GM23338 (cell line): Measurements from ENCODE around the gene NLGN1. TPM values are rescaled to one million over a fixed set of nuclear protein-coding genes. Genes with fewer than 3 reads are reported as not detected.

Experiments
- ATAC-seq: fragments of 200-7000 bp; cut with Tn5 transposase; 3 replicates; pipeline ENCODE4 v1.9.1; 2020
- DNase-seq: peaks from one replicate; pipeline ENCODE4 v3.0.0-alpha.2; 2015; ENCODE audit warnings: low spot score
- H2AFZ ChIP-seq: fragments of 200-600 bp; sonication (generic); 2 replicates; pipeline ENCODE4 v1.8.0; 2016; ENCODE audit warnings: antibody characterized with exemption, mild to moderate bottlenecking, moderate library complexity
- H3F3A ChIP-seq: fragments of 200-600 bp; sonication (generic); replicated peaks from 2 replicates; pipeline ENCODE4 v1.8.0; 2017; ENCODE audit warnings: antibody characterized with exemption, mixed run types, low read depth
- H3K27ac ChIP-seq: fragments of 200-600 bp; sonication (generic); 2 replicates; pipeline ENCODE4 v1.6.1; 2016; ENCODE audit warnings: low read depth
- H3K27me3 ChIP-seq: fragments of 200-600 bp; sonication (generic); 2 replicates; pipeline ENCODE4 v1.8.0; 2016; ENCODE audit warnings: mild to moderate bottlenecking, mixed run types, moderate library complexity; ENCODE audit not compliant: insufficient read depth
- H3K36me3 ChIP-seq: fragments of 200-600 bp; sonication (generic); 2 replicates; pipeline ENCODE4 v1.8.0; 2016; ENCODE audit warnings: mild to moderate bottlenecking; ENCODE audit not compliant: insufficient read depth
- H3K4me1 ChIP-seq: fragments of 200-600 bp; sonication (generic); 2 replicates; pipeline ENCODE4 v1.8.0; 2016; ENCODE audit warnings: mild to moderate bottlenecking, moderate library complexity; ENCODE audit not compliant: insufficient read depth
- H3K4me2 ChIP-seq: fragments of 200-600 bp; sonication (generic); 2 replicates; pipeline ENCODE4 v1.7.1; 2017; ENCODE audit warnings: mixed run types
- H3K4me3 ChIP-seq: fragments of 200-600 bp; sonication (generic); 2 replicates; pipeline ENCODE4 v1.6.1; 2016; ENCODE audit warnings: mixed run types
- H3K79me2 ChIP-seq: fragments of 200-600 bp; sonication (generic); replicated peaks from 2 replicates; pipeline ENCODE4 v1.8.0; 2017; ENCODE audit warnings: mild to moderate bottlenecking; ENCODE audit not compliant: insufficient read depth
- H3K9me2 ChIP-seq: fragments of 200-600 bp; sonication (generic); 2 replicates; pipeline ENCODE4 v1.8.0; 2017; ENCODE audit not compliant: insufficient read depth
- H4K20me1 ChIP-seq: fragments of 200-600 bp; sonication (generic); replicated peaks from 2 replicates; pipeline ENCODE4 v1.8.0; 2017; ENCODE audit warnings: mild to moderate bottlenecking; ENCODE audit not compliant: insufficient read depth
- H3K27ac Mint-ChIP-seq: 2 replicates; pipeline ENCODE4 v1.8.0; 2020; ENCODE audit warnings: inconsistent platforms, mild to moderate bottlenecking, moderate library complexity, mixed read lengths
- H3K27me3 Mint-ChIP-seq: 3 replicates; pipeline ENCODE4 v1.8.0; 2022; ENCODE audit warnings: low read depth, mild to moderate bottlenecking, moderate library complexity, mixed read lengths, inconsistent platforms; ENCODE audit not compliant: insufficient read depth, poor library complexity
- H3K36me3 Mint-ChIP-seq: 3 replicates; pipeline ENCODE4 v1.8.0; 2021; ENCODE audit warnings: low read depth, mild to moderate bottlenecking, inconsistent platforms, moderate library complexity, mixed read lengths
- H3K4me1 Mint-ChIP-seq: 3 replicates; pipeline ENCODE4 v1.8.0; 2020; ENCODE audit warnings: mild to moderate bottlenecking, inconsistent platforms, mixed read lengths
- H3K4me3 Mint-ChIP-seq: 3 replicates; pipeline ENCODE4 v1.8.0; 2021; ENCODE audit warnings: moderate library complexity, mild to moderate bottlenecking, inconsistent platforms, mixed read lengths
- H3K9me3 Mint-ChIP-seq: 3 replicates; pipeline ENCODE4 v1.8.0; 2020; ENCODE audit warnings: moderate library complexity, mild to moderate bottlenecking, inconsistent platforms, mixed read lengths
- CREB1 ChIP-seq: fragments of 250-450 bp; sonication (Bioruptor Pico); IDR thresholded peaks from 2 replicates; pipeline ENCODE4 v1.5.0; 2020; ENCODE audit warnings: low read depth, mild to moderate bottlenecking, moderate library complexity
- EZH2 ChIP-seq: fragments of 200-600 bp; sonication (generic); IDR thresholded peaks from one replicate; pipeline ENCODE4 v1.8.0; 2017; ENCODE audit warnings: antibody characterized with exemption, mild to moderate bottlenecking, low read depth; ENCODE audit not compliant: unreplicated experiment
- EZH2phosphoT487 ChIP-seq: fragments of 200-600 bp; sonication (generic); IDR thresholded peaks from one replicate; pipeline ENCODE4 v1.8.1; 2018; ENCODE audit warnings: antibody characterized with exemption; ENCODE audit not compliant: unreplicated experiment
- JUNB ChIP-seq: IDR thresholded peaks from one replicate; pipeline ENCODE4 v1.6.1; 2016; ENCODE audit warnings: antibody characterized with exemption; ENCODE audit not compliant: unreplicated experiment
- NANOG ChIP-seq: IDR thresholded peaks from 2 replicates; pipeline ENCODE4 v1.6.1; 2016; ENCODE audit warnings: antibody characterized with exemption, borderline replicate concordance
- POLR2AphosphoS5 ChIP-seq: IDR thresholded peaks from 2 replicates; pipeline ENCODE4 v1.6.1; 2016; ENCODE audit warnings: antibody characterized with exemption, low read depth
- STAT1 ChIP-seq: IDR thresholded peaks from one replicate; pipeline ENCODE4 v1.6.1; 2016; ENCODE audit warnings: antibody characterized with exemption; ENCODE audit not compliant: unreplicated experiment
- ZNF114 ChIP-seq: fragments of 250-450 bp; sonication (Bioruptor Pico); IDR thresholded peaks from 2 replicates; pipeline ENCODE4 v1.5.0; 2020; ENCODE audit warnings: mild to moderate bottlenecking, moderate library complexity
- ZNF331 ChIP-seq: fragments of 250-450 bp; sonication (Bioruptor Pico); IDR thresholded peaks from 2 replicates; pipeline ENCODE4 v1.5.0; 2020; ENCODE audit warnings: low read depth, mild to moderate bottlenecking, moderate library complexity
- polyA plus RNA-seq: library from polyadenylated mRNA; unstranded; fragments of >200 nt; fragmentation: Nextera tagmentation; extraction: Ambion mirVana; gene quantifications from 2 replicates; pipeline ENCODE4 v1.2.1, GENCODE V29; 2016
- total RNA-seq: library from RNA; depleted of rRNA; stranded (reverse); fragments of >200 nt; shearing (Covaris generic); gene quantifications from 2 replicates; pipeline ENCODE4 v1.2.3, GENCODE V29; 2014
- TF ChIP-seq, protein P1 (sequence below): fragments of 250-450 bp; sonication (Bioruptor Pico); IDR thresholded peaks from 2 replicates; pipeline ENCODE4 v1.5.0; 2020; ENCODE audit warnings: mild to moderate bottlenecking, moderate library complexity
- TF ChIP-seq, protein P2 (sequence below), 2 experiments: fragments of 200-600 bp in 1 of 2; sonication (generic) in 1 of 2; conservative IDR thresholded peaks; 2 replicates each; pipeline versions ENCODE4 v1.5.1 to v1.6.1; 2016 to 2017; ENCODE audit warnings: antibody characterized with exemption in 2 of 2, low read depth in 2 of 2, mild to moderate bottlenecking in 2 of 2, moderate library complexity in 1 of 2
- TF ChIP-seq, protein P3 (sequence below): IDR thresholded peaks from 2 replicates; pipeline ENCODE4 v1.6.1; 2016; ENCODE audit warnings: antibody characterized with exemption
- TF ChIP-seq, protein P4 (sequence below): IDR thresholded peaks from one replicate; pipeline ENCODE4 v1.6.1; 2018; ENCODE audit warnings: antibody characterized with exemption; ENCODE audit not compliant: unreplicated experiment

The NLGN1 gene
- total and polyA plus RNA-seq, 2 experiments from 2014 or later: 6.5 to 18.6 TPM

DNA sequence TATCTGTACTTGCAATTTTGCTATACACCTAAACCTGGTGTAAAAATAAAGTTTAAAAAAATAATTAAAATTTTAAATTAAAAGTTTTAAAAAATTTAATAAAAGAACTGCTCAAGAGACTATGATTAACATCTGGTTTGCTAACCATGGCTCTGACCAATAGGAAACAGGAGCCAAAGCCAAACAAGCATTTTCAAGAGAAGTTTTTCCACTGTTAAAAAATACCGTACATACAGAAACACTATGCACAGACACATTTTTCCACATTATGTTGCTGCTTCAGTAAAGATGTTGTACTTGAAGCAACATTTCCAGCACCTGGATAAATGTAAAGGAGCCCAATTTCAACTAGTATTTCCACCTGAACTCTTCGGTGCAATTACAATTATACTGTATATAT lies 917.7 kb downstream of the NLGN1 start:
- no peak overlapping the region for H3K4me3 Mint-ChIP-seq
- Histone ChIP-seq H3K4me1 (no peaks in the 10 kb centered on the region; the same call in 1 of the 2 replicates), H2AFZ (no peak overlapping the region), H3F3A (no peaks in the 10 kb centered on the region), H3K4me3 (no peak overlapping the region), H3K9me2 (peaks cover 11% of the 10 kb centered on the region), H3K4me2 (no peak overlapping the region), H3K36me3 (no peaks in the 10 kb centered on the region), H3K27me3 (no peaks in the 10 kb centered on the region), H3K27ac (no peak overlapping the region), H3K79me2 (no peaks in the 10 kb centered on the region), H4K20me1 (no peaks in the 10 kb centered on the region)
- H3K4me1 Mint-ChIP-seq: peaks cover 14% of the 10 kb centered on the region
- no peaks in the 10 kb centered on the region; the same call in 2 of the 3 replicates for H3K36me3 Mint-ChIP-seq
- no peak for TF ChIP-seq EZH2phosphoT487
- no peak for TF ChIP-seq STAT1
- TF ChIP-seq, protein P1, sequence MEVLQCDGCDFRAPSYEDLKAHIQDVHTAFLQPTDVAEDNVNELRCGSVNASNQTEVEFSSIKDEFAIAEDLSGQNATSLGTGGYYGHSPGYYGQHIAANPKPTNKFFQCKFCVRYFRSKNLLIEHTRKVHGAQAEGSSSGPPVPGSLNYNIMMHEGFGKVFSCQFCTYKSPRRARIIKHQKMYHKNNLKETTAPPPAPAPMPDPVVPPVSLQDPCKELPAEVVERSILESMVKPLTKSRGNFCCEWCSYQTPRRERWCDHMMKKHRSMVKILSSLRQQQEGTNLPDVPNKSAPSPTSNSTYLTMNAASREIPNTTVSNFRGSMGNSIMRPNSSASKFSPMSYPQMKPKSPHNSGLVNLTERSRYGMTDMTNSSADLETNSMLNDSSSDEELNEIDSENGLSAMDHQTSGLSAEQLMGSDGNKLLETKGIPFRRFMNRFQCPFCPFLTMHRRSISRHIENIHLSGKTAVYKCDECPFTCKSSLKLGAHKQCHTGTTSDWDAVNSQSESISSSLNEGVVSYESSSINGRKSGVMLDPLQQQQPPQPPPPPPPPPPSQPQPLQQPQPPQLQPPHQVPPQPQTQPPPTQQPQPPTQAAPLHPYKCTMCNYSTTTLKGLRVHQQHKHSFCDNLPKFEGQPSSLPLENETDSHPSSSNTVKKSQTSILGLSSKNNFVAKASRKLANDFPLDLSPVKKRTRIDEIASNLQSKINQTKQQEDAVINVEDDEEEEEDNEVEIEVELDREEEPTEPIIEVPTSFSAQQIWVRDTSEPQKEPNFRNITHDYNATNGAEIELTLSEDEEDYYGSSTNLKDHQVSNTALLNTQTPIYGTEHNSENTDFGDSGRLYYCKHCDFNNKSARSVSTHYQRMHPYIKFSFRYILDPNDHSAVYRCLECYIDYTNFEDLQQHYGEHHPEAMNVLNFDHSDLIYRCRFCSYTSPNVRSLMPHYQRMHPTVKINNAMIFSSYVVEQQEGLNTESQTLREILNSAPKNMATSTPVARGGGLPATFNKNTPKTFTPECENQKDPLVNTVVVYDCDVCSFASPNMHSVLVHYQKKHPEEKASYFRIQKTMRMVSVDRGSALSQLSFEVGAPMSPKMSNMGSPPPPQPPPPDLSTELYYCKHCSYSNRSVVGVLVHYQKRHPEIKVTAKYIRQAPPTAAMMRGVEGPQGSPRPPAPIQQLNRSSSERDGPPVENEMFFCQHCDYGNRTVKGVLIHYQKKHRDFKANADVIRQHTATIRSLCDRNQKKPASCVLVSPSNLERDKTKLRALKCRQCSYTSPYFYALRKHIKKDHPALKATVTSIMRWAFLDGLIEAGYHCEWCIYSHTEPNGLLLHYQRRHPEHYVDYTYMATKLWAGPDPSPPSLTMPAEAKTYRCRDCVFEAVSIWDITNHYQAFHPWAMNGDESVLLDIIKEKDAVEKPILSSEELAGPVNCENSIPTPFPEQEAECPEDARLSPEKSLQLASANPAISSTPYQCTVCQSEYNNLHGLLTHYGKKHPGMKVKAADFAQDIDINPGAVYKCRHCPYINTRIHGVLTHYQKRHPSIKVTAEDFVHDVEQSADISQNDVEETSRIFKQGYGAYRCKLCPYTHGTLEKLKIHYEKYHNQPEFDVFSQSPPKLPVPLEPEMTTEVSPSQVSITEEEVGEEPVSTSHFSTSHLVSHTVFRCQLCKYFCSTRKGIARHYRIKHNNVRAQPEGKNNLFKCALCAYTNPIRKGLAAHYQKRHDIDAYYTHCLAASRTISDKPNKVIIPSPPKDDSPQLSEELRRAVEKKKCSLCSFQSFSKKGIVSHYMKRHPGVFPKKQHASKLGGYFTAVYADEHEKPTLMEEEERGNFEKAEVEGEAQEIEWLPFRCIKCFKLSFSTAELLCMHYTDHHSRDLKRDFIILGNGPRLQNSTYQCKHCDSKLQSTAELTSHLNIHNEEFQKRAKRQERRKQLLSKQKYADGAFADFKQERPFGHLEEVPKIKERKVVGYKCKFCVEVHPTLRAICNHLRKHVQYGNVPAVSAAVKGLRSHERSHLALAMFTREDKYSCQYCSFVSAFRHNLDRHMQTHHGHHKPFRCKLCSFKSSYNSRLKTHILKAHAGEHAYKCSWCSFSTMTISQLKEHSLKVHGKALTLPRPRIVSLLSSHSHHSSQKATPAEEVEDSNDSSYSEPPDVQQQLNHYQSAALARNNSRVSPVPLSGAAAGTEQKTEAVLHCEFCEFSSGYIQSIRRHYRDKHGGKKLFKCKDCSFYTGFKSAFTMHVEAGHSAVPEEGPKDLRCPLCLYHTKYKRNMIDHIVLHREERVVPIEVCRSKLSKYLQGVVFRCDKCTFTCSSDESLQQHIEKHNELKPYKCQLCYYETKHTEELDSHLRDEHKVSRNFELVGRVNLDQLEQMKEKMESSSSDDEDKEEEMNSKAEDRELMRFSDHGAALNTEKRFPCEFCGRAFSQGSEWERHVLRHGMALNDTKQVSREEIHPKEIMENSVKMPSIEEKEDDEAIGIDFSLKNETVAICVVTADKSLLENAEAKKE: no peak
- no peak for TF ChIP-seq NANOG
- TF ChIP-seq JUNB: no peak
- TF ChIP-seq EZH2: no peak
- TF ChIP-seq, protein P2, sequence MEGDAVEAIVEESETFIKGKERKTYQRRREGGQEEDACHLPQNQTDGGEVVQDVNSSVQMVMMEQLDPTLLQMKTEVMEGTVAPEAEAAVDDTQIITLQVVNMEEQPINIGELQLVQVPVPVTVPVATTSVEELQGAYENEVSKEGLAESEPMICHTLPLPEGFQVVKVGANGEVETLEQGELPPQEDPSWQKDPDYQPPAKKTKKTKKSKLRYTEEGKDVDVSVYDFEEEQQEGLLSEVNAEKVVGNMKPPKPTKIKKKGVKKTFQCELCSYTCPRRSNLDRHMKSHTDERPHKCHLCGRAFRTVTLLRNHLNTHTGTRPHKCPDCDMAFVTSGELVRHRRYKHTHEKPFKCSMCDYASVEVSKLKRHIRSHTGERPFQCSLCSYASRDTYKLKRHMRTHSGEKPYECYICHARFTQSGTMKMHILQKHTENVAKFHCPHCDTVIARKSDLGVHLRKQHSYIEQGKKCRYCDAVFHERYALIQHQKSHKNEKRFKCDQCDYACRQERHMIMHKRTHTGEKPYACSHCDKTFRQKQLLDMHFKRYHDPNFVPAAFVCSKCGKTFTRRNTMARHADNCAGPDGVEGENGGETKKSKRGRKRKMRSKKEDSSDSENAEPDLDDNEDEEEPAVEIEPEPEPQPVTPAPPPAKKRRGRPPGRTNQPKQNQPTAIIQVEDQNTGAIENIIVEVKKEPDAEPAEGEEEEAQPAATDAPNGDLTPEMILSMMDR (conservative IDR thresholded peaks at IDR 0.05; ENCODE audit: low read depth in 2 of 2): no peak
- TF ChIP-seq, protein P3, sequence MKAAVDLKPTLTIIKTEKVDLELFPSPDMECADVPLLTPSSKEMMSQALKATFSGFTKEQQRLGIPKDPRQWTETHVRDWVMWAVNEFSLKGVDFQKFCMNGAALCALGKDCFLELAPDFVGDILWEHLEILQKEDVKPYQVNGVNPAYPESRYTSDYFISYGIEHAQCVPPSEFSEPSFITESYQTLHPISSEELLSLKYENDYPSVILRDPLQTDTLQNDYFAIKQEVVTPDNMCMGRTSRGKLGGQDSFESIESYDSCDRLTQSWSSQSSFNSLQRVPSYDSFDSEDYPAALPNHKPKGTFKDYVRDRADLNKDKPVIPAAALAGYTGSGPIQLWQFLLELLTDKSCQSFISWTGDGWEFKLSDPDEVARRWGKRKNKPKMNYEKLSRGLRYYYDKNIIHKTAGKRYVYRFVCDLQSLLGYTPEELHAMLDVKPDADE: no peak
- no peak for TF ChIP-seq CREB1 (CRISPR knock-in tag)
- no peak for TF ChIP-seq ZNF331 (CRISPR knock-in tag)
- no peak for TF ChIP-seq ZNF114 (CRISPR knock-in tag)
- TF ChIP-seq, protein P4, sequence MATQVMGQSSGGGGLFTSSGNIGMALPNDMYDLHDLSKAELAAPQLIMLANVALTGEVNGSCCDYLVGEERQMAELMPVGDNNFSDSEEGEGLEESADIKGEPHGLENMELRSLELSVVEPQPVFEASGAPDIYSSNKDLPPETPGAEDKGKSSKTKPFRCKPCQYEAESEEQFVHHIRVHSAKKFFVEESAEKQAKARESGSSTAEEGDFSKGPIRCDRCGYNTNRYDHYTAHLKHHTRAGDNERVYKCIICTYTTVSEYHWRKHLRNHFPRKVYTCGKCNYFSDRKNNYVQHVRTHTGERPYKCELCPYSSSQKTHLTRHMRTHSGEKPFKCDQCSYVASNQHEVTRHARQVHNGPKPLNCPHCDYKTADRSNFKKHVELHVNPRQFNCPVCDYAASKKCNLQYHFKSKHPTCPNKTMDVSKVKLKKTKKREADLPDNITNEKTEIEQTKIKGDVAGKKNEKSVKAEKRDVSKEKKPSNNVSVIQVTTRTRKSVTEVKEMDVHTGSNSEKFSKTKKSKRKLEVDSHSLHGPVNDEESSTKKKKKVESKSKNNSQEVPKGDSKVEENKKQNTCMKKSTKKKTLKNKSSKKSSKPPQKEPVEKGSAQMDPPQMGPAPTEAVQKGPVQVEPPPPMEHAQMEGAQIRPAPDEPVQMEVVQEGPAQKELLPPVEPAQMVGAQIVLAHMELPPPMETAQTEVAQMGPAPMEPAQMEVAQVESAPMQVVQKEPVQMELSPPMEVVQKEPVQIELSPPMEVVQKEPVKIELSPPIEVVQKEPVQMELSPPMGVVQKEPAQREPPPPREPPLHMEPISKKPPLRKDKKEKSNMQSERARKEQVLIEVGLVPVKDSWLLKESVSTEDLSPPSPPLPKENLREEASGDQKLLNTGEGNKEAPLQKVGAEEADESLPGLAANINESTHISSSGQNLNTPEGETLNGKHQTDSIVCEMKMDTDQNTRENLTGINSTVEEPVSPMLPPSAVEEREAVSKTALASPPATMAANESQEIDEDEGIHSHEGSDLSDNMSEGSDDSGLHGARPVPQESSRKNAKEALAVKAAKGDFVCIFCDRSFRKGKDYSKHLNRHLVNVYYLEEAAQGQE: no peak
- no peak for TF ChIP-seq POLR2AphosphoS5
- ATAC-seq: no peak
- DNase-seq: no peak
- no peak overlapping the region for H3K27ac Mint-ChIP-seq
- H3K9me3 Mint-ChIP-seq: peaks cover 2% of the 10 kb centered on the region; the same call in 1 of the 3 replicates
- H3K27me3 Mint-ChIP-seq: peaks cover 2% of the 10 kb centered on the region
